IMR-90 (cell line): ENCODE measurements around the gene DLG5. TPM values are rescaled to one million over a fixed set of nuclear protein-coding genes. Genes with fewer than 3 reads are reported as not detected.

Experiments used
- ATAC-seq: fragments of 200-7000 bp; cut with Tn5 transposase; 2 replicates; pipeline ENCODE4 v1.9.1; 2020; ENCODE audit warnings: low read depth, mild to moderate bottlenecking, moderate library complexity
- BruUV-seq: library from RNA; stranded (reverse); fragments of 400-500 nt; replicated peaks from 2 replicates; lab custom pipeline; 2021; lab: Mats Ljungman, UMichigan
- CTCF ChIA-PET: fragments of 300-600 bp; formaldehyde crosslinking; extraction: SDS; loops from one replicate; lab custom pipeline; 2021; ENCODE audit warnings: antibody characterized with exemption; lab: Yijun Ruan, JAX
- POLR2A ChIA-PET: fragments of 300-600 bp; sonication (Branson Sonifier 250); formaldehyde crosslinking; loops from one replicate; lab custom pipeline; 2022; ENCODE audit warnings: antibody characterized with exemption; ENCODE audit not compliant: unreplicated experiment; lab: Charles Lee
- DNase-seq: peaks from one replicate; pipeline ENCODE4 v3.0.0; 2013
- H2AFZ ChIP-seq: replicated peaks from 2 replicates; pipeline ENCODE3; 2013; ENCODE audit warnings: low read length, mild to moderate bottlenecking; ENCODE audit not compliant: poor library complexity
- H2AK5ac ChIP-seq: 2 replicates; pipeline ENCODE4 v1.6.1; 2013; ENCODE audit warnings: low read depth, low read length, inconsistent platforms
- H2AK9ac ChIP-seq: replicated peaks from 2 replicates; pipeline ENCODE3; 2013; ENCODE audit warnings: mild to moderate bottlenecking, low read depth, low read length, moderate library complexity; ENCODE audit not compliant: poor library complexity
- H2BK120ac ChIP-seq: 2 replicates; pipeline ENCODE4 v1.6.1; 2013; ENCODE audit warnings: low read depth, low read length, inconsistent platforms
- H2BK15ac ChIP-seq: 3 replicates; pipeline ENCODE4 v1.6.1; 2013; ENCODE audit warnings: low read depth, low read length, inconsistent platforms
- H2BK20ac ChIP-seq: 2 replicates; pipeline ENCODE4 v1.6.1; 2013; ENCODE audit warnings: low read depth, mild to moderate bottlenecking, inconsistent platforms, low read length, moderate library complexity
- H2BK5ac ChIP-seq: 2 replicates; pipeline ENCODE4 v1.6.1; 2013; ENCODE audit warnings: mild to moderate bottlenecking, low read depth, low read length, inconsistent platforms; ENCODE audit not compliant: poor library complexity, severe bottlenecking
- H3K14ac ChIP-seq: replicated peaks from 2 replicates; pipeline ENCODE4 v1.6.1; 2013; ENCODE audit warnings: low read depth, low read length, inconsistent platforms
- H3K18ac ChIP-seq: 2 replicates; pipeline ENCODE4 v1.6.1; 2013; ENCODE audit warnings: low read depth, low read length, control low read depth
- H3K23ac ChIP-seq: 2 replicates; pipeline ENCODE4 v1.6.1; 2013; ENCODE audit warnings: low read depth, low read length, inconsistent platforms
- H3K27ac ChIP-seq: 2 replicates; pipeline ENCODE4 v1.5.1; 2013; ENCODE audit warnings: mild to moderate bottlenecking, control low read depth, low read length; ENCODE audit not compliant: insufficient read depth
- H3K27me3 ChIP-seq: 2 replicates; pipeline ENCODE4 v1.6.1; 2013; ENCODE audit warnings: low read length; ENCODE audit not compliant: control insufficient read depth, insufficient read depth
- H3K36me3 ChIP-seq: 2 replicates; pipeline ENCODE4 v1.6.1; 2013; ENCODE audit warnings: low read length, mixed read lengths; ENCODE audit not compliant: control insufficient read depth, insufficient read depth
- H3K4ac ChIP-seq: 2 replicates; pipeline ENCODE4 v1.6.1; 2013; ENCODE audit warnings: low read depth, low read length, inconsistent platforms
- H3K4me1 ChIP-seq: 2 replicates; pipeline ENCODE4 v1.6.1; 2013; ENCODE audit warnings: low read length, mixed read lengths; ENCODE audit not compliant: control insufficient read depth, insufficient read depth
- H3K4me2 ChIP-seq: 2 replicates; pipeline ENCODE4 v1.6.1; 2013; ENCODE audit warnings: low read depth, mild to moderate bottlenecking, control low read depth, low read length, moderate library complexity
- H3K4me3 ChIP-seq: 2 replicates; pipeline ENCODE4 v1.5.1; 2013; ENCODE audit warnings: low read depth, mild to moderate bottlenecking, control low read depth, low read length, moderate library complexity; ENCODE audit not compliant: insufficient read depth
- H3K56ac ChIP-seq: 2 replicates; pipeline ENCODE4 v1.6.1; 2013; ENCODE audit warnings: low read length, inconsistent platforms; ENCODE audit not compliant: insufficient read depth; ENCODE audit errors: extremely low read depth
- H3K79me1 ChIP-seq, 2 experiments: 2 replicates each; pipeline ENCODE4 v1.6.1; 2013; ENCODE audit warnings: low read length in 2 of 2, inconsistent platforms in 1 of 2, low read depth in 1 of 2
- H3K9ac ChIP-seq: 2 replicates; pipeline ENCODE4 v1.6.1; 2013; ENCODE audit warnings: low read depth, low read length, control low read depth
- H3K9me1 ChIP-seq: 2 replicates; pipeline ENCODE4 v1.6.1; 2013; ENCODE audit warnings: low read length, inconsistent platforms; ENCODE audit not compliant: insufficient read depth
- H3K9me3 ChIP-seq: 2 replicates; pipeline ENCODE4 v1.6.1; 2013; ENCODE audit warnings: low read length; ENCODE audit not compliant: control insufficient read depth, insufficient read depth
- H4K20me1 ChIP-seq: 2 replicates; pipeline ENCODE4 v1.6.1; 2013; ENCODE audit warnings: low read length, inconsistent platforms; ENCODE audit not compliant: insufficient read depth
- H4K5ac ChIP-seq: 2 replicates; pipeline ENCODE4 v1.6.1; 2013; ENCODE audit warnings: mild to moderate bottlenecking, low read depth, low read length, control low read depth
- H4K8ac ChIP-seq, 2 experiments: 2 replicates each; pipeline ENCODE4 v1.6.1; 2013; ENCODE audit warnings: low read depth in 2 of 2, low read length in 2 of 2, control low read depth in 1 of 2, inconsistent platforms in 1 of 2
- H4K91ac ChIP-seq: 2 replicates; pipeline ENCODE4 v1.6.1; 2013; ENCODE audit warnings: low read depth, low read length, inconsistent platforms; ENCODE audit not compliant: insufficient read depth
- CEBPB ChIP-seq: IDR thresholded peaks from 2 replicates; pipeline ENCODE4 v1.6.1; 2012; ENCODE audit warnings: low read depth, low read length, improper control_type of control experiment
- FOS ChIP-seq: fragments of 150-350 bp; IDR thresholded peaks from 2 replicates; pipeline ENCODE4 v1.6.1; 2016; ENCODE audit warnings: low read depth, low read length
- MAFK ChIP-seq: IDR thresholded peaks from 2 replicates; pipeline ENCODE4 v1.6.1; 2012; ENCODE audit warnings: low read depth, low read length, improper control_type of control experiment
- NFE2L2 ChIP-seq: fragments of 150-350 bp; IDR thresholded peaks from 2 replicates; pipeline ENCODE4 v1.6.1; 2016; ENCODE audit warnings: low read depth, mild to moderate bottlenecking, low read length
- RAD21 ChIP-seq: IDR thresholded peaks from 2 replicates; pipeline ENCODE4 v1.6.1; 2012; ENCODE audit warnings: low read length, improper control_type of control experiment
- WGBS, 2 experiments: methylation state at CpG; one replicate each; pipeline versions ENCODE4 v1.1.5 to v1.1.7; 2013; ENCODE audit warnings: missing lambda C conversion rate in 2 of 2; ENCODE audit not compliant: insufficient read length in 1 of 2; ENCODE audit errors: extremely low coverage in 2 of 2; 5-methylcytosine and 5-hydroxymethylcytosine counted together
- dilution Hi-C: fragments of 300-500 bp; cut with HindIII; formaldehyde crosslinking; loops from one replicate; pipeline ENCODE4 v1.14.3; 2018; ENCODE audit warnings: low sequenced_read_pairs; ENCODE audit not compliant: unreplicated experiment
- in situ Hi-C: fragments of 300-500 bp; cut with MboI; formaldehyde crosslinking; loops from 3 replicates; pipeline ENCODE4 v1.14.3; 2019; ENCODE audit warnings: low sequenced_read_pairs, inconsistent platforms, mixed read lengths
- intact Hi-C: fragments of 100-400 bp; cut with micrococcal nuclease; formaldehyde crosslinking; loops from 2 replicates; pipeline ENCODE4 v1.10.0; 2022
- polyA plus RNA-seq, 3 experiments: library from polyadenylated mRNA; depleted of rRNA; stranded (reverse); fragments of >200 nt; gene quantifications; 2 replicates each; pipeline ENCODE4 v1.2.3, GENCODE V29; 2012; ENCODE audit warnings: low replicate concordance in 1 of 3
- total RNA-seq: library from RNA; depleted of rRNA; stranded (reverse); fragments of >200 nt; gene quantifications from 2 replicates; pipeline ENCODE4 v1.2.3, GENCODE V29; 2012
- TF ChIP-seq, protein P1 (sequence below): fragments of 150-350 bp; IDR thresholded peaks from 2 replicates; pipeline ENCODE4 v1.6.1; 2016; ENCODE audit warnings: low read depth, mild to moderate bottlenecking, low read length, moderate library complexity, borderline replicate concordance

The DLG5 gene
- total and polyA plus RNA-seq, 2 of the 4 experiments (the other 2 are of a cell fraction) = 12.7 to 28.7 TPM

DNA sequence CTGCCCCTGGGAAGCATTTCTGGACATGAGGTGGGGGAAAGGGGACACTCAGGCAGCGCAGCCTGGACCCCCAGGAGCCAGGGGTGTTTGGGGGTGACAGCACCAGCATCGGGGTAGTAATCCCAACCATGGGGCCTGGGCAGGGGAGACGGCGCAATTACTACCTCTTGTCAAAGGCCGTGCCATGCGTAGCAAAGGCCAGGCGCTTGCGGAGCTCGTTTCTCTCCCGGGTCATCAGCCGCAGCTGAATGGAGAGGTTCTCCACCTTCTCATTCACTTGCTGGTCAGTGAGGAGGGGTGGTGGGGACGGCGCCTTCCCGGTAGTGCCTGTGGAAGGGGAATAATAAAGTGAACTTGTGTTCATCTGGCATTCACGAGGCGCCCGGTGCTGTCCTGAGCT lies 70.0 kb downstream of the DLG5 start:
- no peak overlapping the region for H3K14ac ChIP-seq
- peaks cover 44% of the 10 kb centered on the region for H4K20me1 ChIP-seq
- no peak overlapping the region for H3K23ac ChIP-seq
- no peaks in the 10 kb centered on the region; the same call in 1 of the 2 replicates for H3K4me1 ChIP-seq
- no peak overlapping the region for H2BK5ac ChIP-seq
- H2BK15ac ChIP-seq = no peak overlapping the region
- intact Hi-C loops = no loop called here
- BruUV-seq = no TSS peak
- H3K4me3 ChIP-seq = no peak overlapping the region
- H3K27me3 ChIP-seq = no peaks in the 10 kb centered on the region
- dilution Hi-C loops = no loop called here
- H3K36me3 ChIP-seq = peaks cover 31% of the 10 kb centered on the region
- no peak overlapping the region for H2BK120ac ChIP-seq
- H4K8ac ChIP-seq = no peak overlapping the region
- H3K79me1 ChIP-seq = peaks cover 41 to 76% of the 10 kb centered on the region in 2 experiments
- WGBS, 2 experiments = no CpG with 5 or more reads among the region's 17 CpGs
- no peak overlapping the region for H2AK5ac ChIP-seq
- POLR2A ChIA-PET = no interaction called here
- H2AFZ ChIP-seq = no peak overlapping the region
- in situ Hi-C loops = no loop called here
- CTCF ChIA-PET = no interaction called here
- H3K56ac ChIP-seq = no peak overlapping the region
- H3K9me1 ChIP-seq = peaks cover 34% of the 10 kb centered on the region
- H3K9me3 ChIP-seq = no peaks in the 10 kb centered on the region
- H3K18ac ChIP-seq = no peak overlapping the region
- no peak overlapping the region for H3K4me2 ChIP-seq
- no peak overlapping the region for H3K9ac ChIP-seq
- H3K4ac ChIP-seq = no peak overlapping the region
- TF ChIP-seq NFE2L2 = no peak
- no peak for TF ChIP-seq FOS
- TF ChIP-seq CEBPB = no peak
- TF ChIP-seq, protein P1, sequence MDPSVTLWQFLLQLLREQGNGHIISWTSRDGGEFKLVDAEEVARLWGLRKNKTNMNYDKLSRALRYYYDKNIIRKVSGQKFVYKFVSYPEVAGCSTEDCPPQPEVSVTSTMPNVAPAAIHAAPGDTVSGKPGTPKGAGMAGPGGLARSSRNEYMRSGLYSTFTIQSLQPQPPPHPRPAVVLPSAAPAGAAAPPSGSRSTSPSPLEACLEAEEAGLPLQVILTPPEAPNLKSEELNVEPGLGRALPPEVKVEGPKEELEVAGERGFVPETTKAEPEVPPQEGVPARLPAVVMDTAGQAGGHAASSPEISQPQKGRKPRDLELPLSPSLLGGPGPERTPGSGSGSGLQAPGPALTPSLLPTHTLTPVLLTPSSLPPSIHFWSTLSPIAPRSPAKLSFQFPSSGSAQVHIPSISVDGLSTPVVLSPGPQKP = no peak
- no peak for TF ChIP-seq MAFK
- no peak for TF ChIP-seq RAD21
- ATAC-seq = no peak
- H3K27ac ChIP-seq = no peak overlapping the region
- H2BK20ac ChIP-seq = no peak overlapping the region
- no peak overlapping the region for H2AK9ac ChIP-seq
- no peak for DNase-seq
- no peak overlapping the region for H4K5ac ChIP-seq
- H4K91ac ChIP-seq = no peak overlapping the region
